ENCODE data around the gene PLCB2. TPM values are rescaled to one million over a fixed set of nuclear protein-coding genes. Genes with fewer than 3 reads are reported as not detected.

Gene PLCB2
- total and polyA plus RNA-seq, 2 experiments from 2014 or later, result 9.5 to 13.8 TPM

DNA sequence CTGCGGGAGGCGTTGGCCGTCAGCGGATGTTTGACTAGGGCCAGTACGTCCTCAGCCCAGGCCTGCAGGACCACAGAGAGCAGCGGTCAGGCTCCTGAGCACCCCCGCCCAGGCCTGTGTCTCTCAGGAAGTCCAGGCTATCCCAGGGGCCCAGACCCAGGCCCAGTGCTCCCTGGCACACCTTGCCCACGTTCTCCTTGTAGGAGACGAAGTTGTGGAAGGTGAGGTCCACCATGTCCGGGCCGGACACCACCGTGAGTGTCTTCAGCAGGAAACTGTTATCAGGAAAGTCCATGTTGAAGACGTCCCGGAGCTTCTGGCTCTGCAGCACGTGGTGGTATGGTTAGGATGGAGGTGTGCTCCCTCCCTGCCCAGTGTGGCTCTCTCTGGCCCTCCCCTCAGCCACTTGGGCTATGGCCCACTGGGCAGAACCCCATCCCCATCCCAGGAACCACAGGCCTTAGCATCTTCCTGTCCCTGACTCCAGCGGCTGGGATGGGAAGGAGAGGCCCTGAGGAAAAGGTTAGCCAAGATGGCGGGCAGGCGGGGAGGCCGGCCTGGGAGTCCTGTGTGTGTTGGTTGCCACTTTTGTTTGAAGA is 5.3 kb downstream of the PLCB2 start:
- Histone ChIP-seq H2AFZ (peak overlapping the region; percentile 74; the same call in 1 of the 2 replicates), H3K4me2 (peak overlapping the region; percentile 57; the same call in 1 of the 2 replicates), H3K9me2 (ENCODE audit: insufficient read depth) (no peaks in the 10 kb centered on the region), H4K20me1 (replicated peaks; ENCODE audit: insufficient read depth) (no peaks in the 10 kb centered on the region), H3K79me2 (replicated peaks; ENCODE audit: insufficient read depth) (no peaks in the 10 kb centered on the region), H3F3A (replicated peaks; ENCODE audit: low read depth) (no peaks in the 10 kb centered on the region), H3K4me1 (ENCODE audit: insufficient read depth) (peaks cover 13% of the 10 kb centered on the region), H3K27ac (ENCODE audit: low read depth) (no peak overlapping the region), H3K36me3 (ENCODE audit: insufficient read depth) (no peaks in the 10 kb centered on the region), H3K27me3 (ENCODE audit: insufficient read depth) (no peaks in the 10 kb centered on the region), H3K4me3 (no peak overlapping the region)
- Mint-ChIP-seq H3K36me3 (ENCODE audit: low read depth) (peaks cover 12% of the 10 kb centered on the region), H3K9me3 (peaks cover 15% of the 10 kb centered on the region), H3K4me3 (no peak overlapping the region), H3K27me3 (ENCODE audit: insufficient read depth, low read depth, poor library complexity) (peaks cover 38% of the 10 kb centered on the region), H3K4me1 (peaks cover 25% of the 10 kb centered on the region), H3K27ac (no peak overlapping the region)
- ATAC-seq, result no peak
- no peak for TF ChIP-seq JUNB (IDR thresholded peaks at IDR 0.05; ENCODE audit: unreplicated experiment)
- no peak for TF ChIP-seq NANOG (IDR thresholded peaks at IDR 0.05; ENCODE audit: borderline replicate concordance)
- TF ChIP-seq ZNF331 (CRISPR knock-in tag; IDR thresholded peaks at IDR 0.05; ENCODE audit: low read depth), result no peak
- no peak for TF ChIP-seq STAT1 (IDR thresholded peaks at IDR 0.05; ENCODE audit: unreplicated experiment)
- TF ChIP-seq, protein P1, sequence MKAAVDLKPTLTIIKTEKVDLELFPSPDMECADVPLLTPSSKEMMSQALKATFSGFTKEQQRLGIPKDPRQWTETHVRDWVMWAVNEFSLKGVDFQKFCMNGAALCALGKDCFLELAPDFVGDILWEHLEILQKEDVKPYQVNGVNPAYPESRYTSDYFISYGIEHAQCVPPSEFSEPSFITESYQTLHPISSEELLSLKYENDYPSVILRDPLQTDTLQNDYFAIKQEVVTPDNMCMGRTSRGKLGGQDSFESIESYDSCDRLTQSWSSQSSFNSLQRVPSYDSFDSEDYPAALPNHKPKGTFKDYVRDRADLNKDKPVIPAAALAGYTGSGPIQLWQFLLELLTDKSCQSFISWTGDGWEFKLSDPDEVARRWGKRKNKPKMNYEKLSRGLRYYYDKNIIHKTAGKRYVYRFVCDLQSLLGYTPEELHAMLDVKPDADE (IDR thresholded peaks at IDR 0.05), result no peak
- no peak for DNase-seq (ENCODE audit: low spot score)

DNA sequence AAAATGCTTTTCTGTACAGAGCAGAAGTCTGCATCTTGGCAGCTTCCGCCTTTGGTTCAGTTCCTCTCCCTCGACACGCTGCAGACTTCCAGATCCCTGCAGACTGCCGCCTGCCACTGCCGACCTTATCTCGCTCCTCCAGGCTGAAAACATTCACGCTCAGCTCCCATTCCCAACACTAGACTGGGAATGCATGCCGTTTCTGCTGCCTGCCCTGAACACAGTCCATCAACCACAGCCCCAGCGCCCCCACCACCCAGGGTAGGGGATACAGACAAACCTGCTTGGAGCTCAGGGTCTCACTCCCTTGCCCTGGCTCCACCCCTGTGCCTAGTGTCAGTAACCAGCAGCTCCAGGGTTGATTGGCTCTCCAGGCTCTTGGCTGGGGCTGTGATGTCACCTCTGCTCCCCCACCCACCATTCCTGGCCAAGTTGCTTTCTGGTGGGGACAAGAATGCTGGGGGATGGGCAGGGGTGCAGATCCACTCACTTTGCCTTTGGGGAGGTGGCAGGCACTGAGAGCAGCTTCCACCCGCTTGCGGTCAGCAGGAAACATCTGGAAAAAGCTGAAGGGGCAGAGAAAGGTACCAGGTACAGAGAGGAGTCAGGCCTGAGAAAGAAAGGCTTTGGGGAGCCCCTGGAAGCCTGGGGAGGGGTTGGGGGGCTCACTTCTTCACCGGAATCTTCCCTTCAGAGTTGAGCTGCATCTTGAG is 6.1 kb downstream of the PLCB2 start:
- peaks cover 12% of the 10 kb centered on the region for H3K36me3 Mint-ChIP-seq (ENCODE audit: low read depth)
- H3K27ac Mint-ChIP-seq, result no peak overlapping the region
- H3K9me3 Mint-ChIP-seq, result peaks cover 15% of the 10 kb centered on the region
- Histone ChIP-seq H3K79me2 (replicated peaks; ENCODE audit: insufficient read depth) (no peaks in the 10 kb centered on the region), H2AFZ (peak overlapping the region; percentile 74), H3F3A (replicated peaks; ENCODE audit: low read depth) (no peaks in the 10 kb centered on the region), H3K4me3 (no peak overlapping the region), H3K9me2 (ENCODE audit: insufficient read depth) (no peaks in the 10 kb centered on the region), H3K36me3 (ENCODE audit: insufficient read depth) (no peaks in the 10 kb centered on the region), H3K27ac (ENCODE audit: low read depth) (no peak overlapping the region), H3K4me1 (ENCODE audit: insufficient read depth) (peaks cover 6% of the 10 kb centered on the region; the same call in 1 of the 2 replicates), H4K20me1 (replicated peaks; ENCODE audit: insufficient read depth) (no peaks in the 10 kb centered on the region), H3K27me3 (ENCODE audit: insufficient read depth) (no peaks in the 10 kb centered on the region), H3K4me2 (peak overlapping the region; percentile 57)
- TF ChIP-seq ZNF114 (CRISPR knock-in tag; IDR thresholded peaks at IDR 0.05), result no peak
- no peak for TF ChIP-seq NANOG (IDR thresholded peaks at IDR 0.05; ENCODE audit: borderline replicate concordance)
- TF ChIP-seq, protein P2, sequence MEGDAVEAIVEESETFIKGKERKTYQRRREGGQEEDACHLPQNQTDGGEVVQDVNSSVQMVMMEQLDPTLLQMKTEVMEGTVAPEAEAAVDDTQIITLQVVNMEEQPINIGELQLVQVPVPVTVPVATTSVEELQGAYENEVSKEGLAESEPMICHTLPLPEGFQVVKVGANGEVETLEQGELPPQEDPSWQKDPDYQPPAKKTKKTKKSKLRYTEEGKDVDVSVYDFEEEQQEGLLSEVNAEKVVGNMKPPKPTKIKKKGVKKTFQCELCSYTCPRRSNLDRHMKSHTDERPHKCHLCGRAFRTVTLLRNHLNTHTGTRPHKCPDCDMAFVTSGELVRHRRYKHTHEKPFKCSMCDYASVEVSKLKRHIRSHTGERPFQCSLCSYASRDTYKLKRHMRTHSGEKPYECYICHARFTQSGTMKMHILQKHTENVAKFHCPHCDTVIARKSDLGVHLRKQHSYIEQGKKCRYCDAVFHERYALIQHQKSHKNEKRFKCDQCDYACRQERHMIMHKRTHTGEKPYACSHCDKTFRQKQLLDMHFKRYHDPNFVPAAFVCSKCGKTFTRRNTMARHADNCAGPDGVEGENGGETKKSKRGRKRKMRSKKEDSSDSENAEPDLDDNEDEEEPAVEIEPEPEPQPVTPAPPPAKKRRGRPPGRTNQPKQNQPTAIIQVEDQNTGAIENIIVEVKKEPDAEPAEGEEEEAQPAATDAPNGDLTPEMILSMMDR (conservative IDR thresholded peaks at IDR 0.05; ENCODE audit: low read depth in 2 of 2), result no peak
- peak; percentile 77 for TF ChIP-seq CREB1 (CRISPR knock-in tag; IDR thresholded peaks at IDR 0.05; ENCODE audit: low read depth)
- H3K4me1 Mint-ChIP-seq, result peaks cover 22% of the 10 kb centered on the region
- ATAC-seq, result peak; percentile 96
- H3K27me3 Mint-ChIP-seq (ENCODE audit: insufficient read depth, low read depth, poor library complexity), result peaks cover 34% of the 10 kb centered on the region
- peak; percentile 73 for DNase-seq (ENCODE audit: low spot score)
- H3K4me3 Mint-ChIP-seq, result no peak overlapping the region; the same call in 2 of the 3 replicates

All from GM23338 (cell line).